Hepatocyte (in vitro differentiated cells): Measurements from ENCODE around the gene SDF2L1. TPM values are rescaled to one million over a fixed set of nuclear protein-coding genes. Genes with fewer than 3 reads are reported as not detected.
A peak's percentile ranks its signal among the peaks of the same experiment; 100 is the strongest.

Source experiments
- DNase-seq: peaks from one replicate; pipeline ENCODE4 v3.0.0-alpha.2; 2016; ENCODE audit warnings: low spot score
- H2AFZ ChIP-seq: fragments of 200-600 bp; sonication (generic); 2 replicates; pipeline ENCODE4 v1.6.0; 2016; ENCODE audit warnings: antibody characterized with exemption, mild to moderate bottlenecking
- H3K27ac ChIP-seq: fragments of 200-600 bp; sonication (generic); 2 replicates; pipeline ENCODE4 v1.5.1; 2016; ENCODE audit warnings: mild to moderate bottlenecking
- H3K27me3 ChIP-seq: fragments of 200-600 bp; sonication (generic); 2 replicates; pipeline ENCODE4 v1.6.1; 2016
- H3K36me3 ChIP-seq: fragments of 200-600 bp; sonication (generic); replicated peaks from 2 replicates; pipeline ENCODE4 v1.5.1; 2016; ENCODE audit warnings: low read depth; ENCODE audit not compliant: insufficient read depth
- H3K4me1 ChIP-seq: fragments of 200-600 bp; sonication (generic); 2 replicates; pipeline ENCODE4 v1.5.1; 2016; ENCODE audit warnings: mild to moderate bottlenecking, moderate library complexity; ENCODE audit not compliant: insufficient read depth
- H3K4me2 ChIP-seq: fragments of 200-600 bp; sonication (generic); 2 replicates; pipeline ENCODE4 v1.6.0; 2016
- H3K4me3 ChIP-seq: fragments of 200-600 bp; sonication (generic); 2 replicates; pipeline ENCODE4 v1.5.1; 2016; ENCODE audit warnings: mild to moderate bottlenecking
- H3K79me2 ChIP-seq: fragments of 200-600 bp; sonication (generic); 2 replicates; pipeline ENCODE4 v1.6.0; 2017; ENCODE audit warnings: mild to moderate bottlenecking
- H3K9me2 ChIP-seq: fragments of 200-600 bp; sonication (generic); replicated peaks from 2 replicates; pipeline ENCODE4 v1.6.0; 2017; ENCODE audit warnings: mild to moderate bottlenecking; ENCODE audit not compliant: insufficient read depth
- H3K9me3 ChIP-seq: fragments of 200-600 bp; sonication (generic); 2 replicates; pipeline ENCODE4 v1.5.1; 2016; ENCODE audit warnings: low read depth, mild to moderate bottlenecking
- H4K20me1 ChIP-seq: fragments of 200-600 bp; sonication (generic); 2 replicates; pipeline ENCODE4 v1.6.0; 2016; ENCODE audit warnings: mild to moderate bottlenecking; ENCODE audit not compliant: insufficient read depth, poor library complexity, severe bottlenecking
- CTCF ChIP-seq: fragments of 200-600 bp; sonication (generic); IDR thresholded peaks from 2 replicates; pipeline ENCODE4 v1.5.1; 2016; ENCODE audit warnings: antibody characterized with exemption, mild to moderate bottlenecking; ENCODE audit not compliant: poor library complexity
- EZH2 ChIP-seq: fragments of 200-600 bp; sonication (generic); IDR thresholded peaks from 2 replicates; pipeline ENCODE4 v1.6.1; 2016; ENCODE audit warnings: antibody characterized with exemption, mild to moderate bottlenecking, borderline replicate concordance
- EZH2phosphoT487 ChIP-seq: fragments of 200-600 bp; sonication (generic); IDR thresholded peaks from one replicate; pipeline ENCODE4 v1.6.1; 2018; ENCODE audit warnings: antibody characterized with exemption, mild to moderate bottlenecking, low read depth, moderate library complexity; ENCODE audit not compliant: unreplicated experiment, severe bottlenecking
- WGBS: methylation state at CpG from one replicate; pipeline ENCODE4 v1.1.6; 2016; ENCODE audit warnings: low lambda C conversion rate; ENCODE audit errors: missing lambda C conversion rate; 5-methylcytosine and 5-hydroxymethylcytosine counted together
- microRNA counts: library from miRNA; unstranded; fragments of <30 nt; microRNA quantifications from one replicate; lab custom pipeline; 2017
- microRNA-seq: library from miRNA; unstranded; fragments of <30 nt; microRNA quantifications from one replicate; pipeline ENCODE4, GENCODE V29; 2017
- polyA plus RNA-seq: library from polyadenylated mRNA; unstranded; fragments of >200 nt; fragmentation: Nextera tagmentation; extraction: Ambion mirVana; gene quantifications from 2 replicates; pipeline ENCODE4 v1.2.1, GENCODE V29; 2016
- small RNA-seq: library from RNA; depleted of rRNA; stranded (forward); fragments of <200 nt; gene quantifications from one replicate; pipeline ENCODE3, GENCODE V24; 2014
- total RNA-seq: library from RNA; depleted of rRNA; stranded (reverse); fragments of >200 nt; gene quantifications from 2 replicates; pipeline ENCODE4 v1.2.3, GENCODE V29; 2014

SDF2L1 gene
- total and polyA plus RNA-seq, 2 experiments from 2014 or later, result 38.2 to 139 TPM

GRCh38 chr22:21693333-21693998, 51.4 kb downstream of the SDF2L1 start:
- no peaks in the 10 kb centered on the region for H3K4me1 ChIP-seq
- no peak for DNase-seq
- no peak overlapping the region for H3K4me2 ChIP-seq
- H4K20me1 ChIP-seq, result no peaks in the 10 kb centered on the region
- no peaks in the 10 kb centered on the region for H3K27me3 ChIP-seq
- no peaks in the 10 kb centered on the region for H3K9me2 ChIP-seq
- H3K79me2 ChIP-seq, result no peaks in the 10 kb centered on the region
- H3K9me3 ChIP-seq, result no peaks in the 10 kb centered on the region
- H3K4me3 ChIP-seq, result no peak overlapping the region
- TF ChIP-seq CTCF, result no peak
- no peak for TF ChIP-seq EZH2
- TF ChIP-seq EZH2phosphoT487, result no peak
- H3K27ac ChIP-seq, result no peak overlapping the region
- H3K36me3 ChIP-seq, result no peaks in the 10 kb centered on the region
- H2AFZ ChIP-seq, result no peak overlapping the region
- 91% methylated on average over 14 of the region's 14 CpGs for WGBS

MicroRNAs within 50 kb of the gene (microRNA counts, 767-probe panel; counts per million panel counts)
- microRNA hsa-miR-130b-3p (lab: Ali Mortazavi, UCI) (not detected), microRNA hsa-miR-301b (lab: Ali Mortazavi, UCI) (not detected)

Small RNAs within 50 kb of the gene (microRNA-seq; reads per million reads assigned to microRNA genes)
- 2,559 reads per million, percentile 85 among the genes with 10 or more reads in this experiment for gene MIR130B
- gene MIR301B, result 18.3 reads per million, percentile 37 among the genes with 10 or more reads in this experiment

Small RNAs within 50 kb of the gene (small RNA-seq; reads per million reads assigned to genes)
- gene MIR301B, result 45.1 reads per million, percentile 97 among the genes with 10 or more reads in this experiment

Other genes with a start within 250 kb of the SDF2L1 start
- 16.9 and 21.2 TPM in 2 replicates for gene HIC2, start 224.9 kb upstream of the SDF2L1 start, total RNA-seq
- 9.4 and 11.4 TPM in 2 replicates for gene HIC2, start 224.9 kb upstream of the SDF2L1 start, polyA plus RNA-seq
- gene TMEM191C, start 174.9 kb upstream of the SDF2L1 start, total RNA-seq, result 5.9 and 13.4 TPM in 2 replicates
- gene TMEM191C, start 174.9 kb upstream of the SDF2L1 start, polyA plus RNA-seq, result 3.9 and 15.5 TPM in 2 replicates
- 0.30 and 0.32 TPM in 2 replicates for gene RIMBP3C, start 90.8 kb upstream of the SDF2L1 start, total RNA-seq
- gene RIMBP3C, start 90.8 kb upstream of the SDF2L1 start, polyA plus RNA-seq, result 0.05 TPM in 1 of 2 replicates, not detected in the other
- 49.3 and 52.0 TPM in 2 replicates for gene UBE2L3, start 74.6 kb upstream of the SDF2L1 start, total RNA-seq
- gene UBE2L3, start 74.6 kb upstream of the SDF2L1 start, polyA plus RNA-seq, result 85.7 and 91.0 TPM in 2 replicates
- 24.1 and 34.6 TPM in 2 replicates for gene YDJC, start 12.3 kb upstream of the SDF2L1 start, total RNA-seq
- gene YDJC, start 12.3 kb upstream of the SDF2L1 start, polyA plus RNA-seq, result 44.5 and 49.8 TPM in 2 replicates
- 0.20 and 0.30 TPM in 2 replicates for gene CCDC116, start 9.5 kb upstream of the SDF2L1 start, total RNA-seq
- 1.3 and 1.5 TPM in 2 replicates for gene CCDC116, start 9.5 kb upstream of the SDF2L1 start, polyA plus RNA-seq
- gene PPIL2, start 23.7 kb downstream of the SDF2L1 start, total RNA-seq, result 22.8 and 28.3 TPM in 2 replicates
- 30.0 and 38.6 TPM in 2 replicates for gene PPIL2, start 23.7 kb downstream of the SDF2L1 start, polyA plus RNA-seq
- 1.9 and 2.0 TPM in 2 replicates for gene YPEL1, start 93.5 kb downstream of the SDF2L1 start, total RNA-seq
- 3.1 and 3.5 TPM in 2 replicates for gene YPEL1, start 93.5 kb downstream of the SDF2L1 start, polyA plus RNA-seq
- gene MAPK1, start 225.3 kb downstream of the SDF2L1 start, total RNA-seq, result 52.2 and 53.4 TPM in 2 replicates
- gene MAPK1, start 225.3 kb downstream of the SDF2L1 start, polyA plus RNA-seq, result 66.1 and 74.5 TPM in 2 replicates